Measurements from ENCODE around the gene CHRNA9.

- TF ChIP-seq CTCF (IDR thresholded peaks at IDR 0.05) (no peak), POLR2AphosphoS5 (IDR thresholded peaks at IDR 0.05; ENCODE audit: low read depth, low read length) (no peak)
Observed at GRCh38 chr4:40331961-40332360, 3.2 kb upstream of the CHRNA9 start.
